ENCODE measurements around the gene BACH2. TPM values are rescaled to one million over a fixed set of nuclear protein-coding genes. Genes with fewer than 3 reads are reported as not detected.

The BACH2 gene
- total RNA-seq, 1 donor from 2014 or later = 7.7 TPM

DNA sequence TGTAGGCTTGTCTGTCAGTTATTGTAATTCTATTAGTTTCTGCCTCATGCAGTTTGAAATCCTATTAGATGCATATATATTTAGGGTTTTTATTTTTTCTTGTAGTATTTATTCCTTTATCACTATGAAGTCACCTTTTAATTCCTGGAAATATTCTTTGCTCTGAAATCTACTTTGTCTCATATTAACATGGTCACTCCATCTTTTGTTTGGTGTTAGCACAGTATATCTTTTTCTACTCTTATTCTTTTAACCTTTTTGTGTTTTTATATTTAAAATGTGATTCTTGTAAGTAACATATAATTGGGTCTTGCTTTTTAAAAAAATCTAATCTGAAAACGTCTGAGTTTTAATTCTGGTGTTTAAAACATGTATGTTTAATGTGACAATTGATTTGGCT is 280.8 kb downstream of the BACH2 start:
- no peak for DNase-seq (ENCODE audit: low spot score in 2 of 2)
- no peak overlapping the region for H3K27ac ChIP-seq
- H3K4me1 ChIP-seq = no peaks in the 10 kb centered on the region
- H3K36me3 ChIP-seq = no peaks in the 10 kb centered on the region
- TF ChIP-seq, protein P1, sequence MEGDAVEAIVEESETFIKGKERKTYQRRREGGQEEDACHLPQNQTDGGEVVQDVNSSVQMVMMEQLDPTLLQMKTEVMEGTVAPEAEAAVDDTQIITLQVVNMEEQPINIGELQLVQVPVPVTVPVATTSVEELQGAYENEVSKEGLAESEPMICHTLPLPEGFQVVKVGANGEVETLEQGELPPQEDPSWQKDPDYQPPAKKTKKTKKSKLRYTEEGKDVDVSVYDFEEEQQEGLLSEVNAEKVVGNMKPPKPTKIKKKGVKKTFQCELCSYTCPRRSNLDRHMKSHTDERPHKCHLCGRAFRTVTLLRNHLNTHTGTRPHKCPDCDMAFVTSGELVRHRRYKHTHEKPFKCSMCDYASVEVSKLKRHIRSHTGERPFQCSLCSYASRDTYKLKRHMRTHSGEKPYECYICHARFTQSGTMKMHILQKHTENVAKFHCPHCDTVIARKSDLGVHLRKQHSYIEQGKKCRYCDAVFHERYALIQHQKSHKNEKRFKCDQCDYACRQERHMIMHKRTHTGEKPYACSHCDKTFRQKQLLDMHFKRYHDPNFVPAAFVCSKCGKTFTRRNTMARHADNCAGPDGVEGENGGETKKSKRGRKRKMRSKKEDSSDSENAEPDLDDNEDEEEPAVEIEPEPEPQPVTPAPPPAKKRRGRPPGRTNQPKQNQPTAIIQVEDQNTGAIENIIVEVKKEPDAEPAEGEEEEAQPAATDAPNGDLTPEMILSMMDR (IDR thresholded peaks at IDR 0.05) = no peak
- intact Hi-C loops (cut with DNase I) = no loop called here
- no peaks in the 10 kb centered on the region for H3K27me3 ChIP-seq
- H3K9me3 ChIP-seq = no peaks in the 10 kb centered on the region
- no peak overlapping the region for H3K4me3 ChIP-seq

DNA sequence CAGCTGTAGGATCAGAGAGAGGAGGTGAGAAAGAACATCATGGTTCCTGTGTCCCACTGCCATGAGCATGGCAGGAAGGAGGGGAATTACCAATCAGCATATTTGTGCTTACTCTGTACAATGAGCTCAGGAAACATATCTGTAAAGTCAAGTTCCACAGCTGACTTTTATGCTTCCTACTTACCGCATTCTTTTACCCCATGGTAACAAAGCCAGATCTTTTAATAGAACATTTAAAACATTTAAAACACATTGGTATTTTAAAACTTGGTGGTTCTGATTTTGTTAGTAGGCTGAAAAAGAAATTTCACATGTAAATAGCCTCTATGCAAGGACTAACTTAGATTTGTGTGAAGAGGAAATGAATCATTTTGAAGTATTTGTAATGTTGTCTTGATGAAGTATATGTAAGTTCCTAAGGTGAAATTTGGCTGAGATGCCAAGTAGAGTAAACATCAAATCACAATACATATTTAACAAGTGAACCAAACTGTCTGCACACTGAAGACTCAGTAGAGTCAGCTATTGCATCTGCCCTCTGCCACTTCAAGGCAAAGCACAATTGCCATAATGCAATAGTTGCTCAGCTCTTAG is 287.6 kb downstream of the BACH2 start:
- peak overlapping the region; percentile 22 to 70 for H3K27ac ChIP-seq
- H3K27me3 ChIP-seq = no peaks in the 10 kb centered on the region
- TF ChIP-seq, protein P1 (IDR thresholded peaks at IDR 0.05) = no peak
- H3K4me3 ChIP-seq = no peak overlapping the region
- no peak for DNase-seq (ENCODE audit: low spot score in 2 of 2)
- intact Hi-C loops (cut with DNase I) = no loop called here
- peaks cover 4 to 9% of the 10 kb centered on the region in 2 donors for H3K4me1 ChIP-seq
- H3K9me3 ChIP-seq = no peaks in the 10 kb centered on the region
- no peaks in the 10 kb centered on the region for H3K36me3 ChIP-seq

DNA sequence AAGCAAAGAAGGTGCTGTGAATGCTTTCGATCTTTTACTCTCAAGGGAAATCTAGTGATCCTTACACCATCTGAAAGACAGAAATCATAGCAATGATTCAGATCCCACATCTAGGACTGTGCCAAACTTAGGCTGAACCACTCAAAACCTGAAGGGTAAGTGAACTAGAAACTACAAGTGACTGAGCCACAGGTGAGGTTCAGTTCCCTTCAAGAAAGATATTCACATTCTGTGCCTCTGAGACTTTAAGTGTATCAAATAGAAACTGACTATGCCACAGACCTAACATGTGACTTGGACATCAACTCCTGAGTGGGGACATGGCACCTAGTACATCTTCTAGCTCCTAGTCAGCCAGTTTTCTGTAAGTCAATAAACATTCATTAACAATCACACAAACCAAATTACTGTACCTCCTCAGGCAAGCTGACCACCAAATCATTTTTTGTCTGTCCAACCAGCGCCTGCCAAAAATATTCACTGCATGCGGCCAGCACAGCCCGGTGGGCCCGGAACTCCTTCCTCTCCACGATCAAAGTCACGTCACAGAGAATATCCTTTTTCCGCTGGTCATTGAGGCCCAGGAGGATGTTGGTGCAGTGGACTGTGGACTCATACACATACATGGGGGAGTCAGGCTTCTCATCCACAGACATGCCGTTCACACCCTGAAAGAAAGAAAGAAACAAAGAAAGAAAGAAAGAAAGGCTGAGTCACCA is 288.3 kb downstream of the BACH2 start:
- H3K27ac ChIP-seq = peak overlapping the region; percentile 22 to 70
- peaks cover 4 to 9% of the 10 kb centered on the region in 2 donors for H3K4me1 ChIP-seq
- H3K4me3 ChIP-seq = no peak overlapping the region
- no peak for DNase-seq (ENCODE audit: low spot score in 2 of 2)
- H3K27me3 ChIP-seq = no peaks in the 10 kb centered on the region
- H3K9me3 ChIP-seq = no peaks in the 10 kb centered on the region
- no peaks in the 10 kb centered on the region for H3K36me3 ChIP-seq
- intact Hi-C loops (cut with DNase I) = no loop called here
- TF ChIP-seq, protein P1 (IDR thresholded peaks at IDR 0.05) = no peak

DNA sequence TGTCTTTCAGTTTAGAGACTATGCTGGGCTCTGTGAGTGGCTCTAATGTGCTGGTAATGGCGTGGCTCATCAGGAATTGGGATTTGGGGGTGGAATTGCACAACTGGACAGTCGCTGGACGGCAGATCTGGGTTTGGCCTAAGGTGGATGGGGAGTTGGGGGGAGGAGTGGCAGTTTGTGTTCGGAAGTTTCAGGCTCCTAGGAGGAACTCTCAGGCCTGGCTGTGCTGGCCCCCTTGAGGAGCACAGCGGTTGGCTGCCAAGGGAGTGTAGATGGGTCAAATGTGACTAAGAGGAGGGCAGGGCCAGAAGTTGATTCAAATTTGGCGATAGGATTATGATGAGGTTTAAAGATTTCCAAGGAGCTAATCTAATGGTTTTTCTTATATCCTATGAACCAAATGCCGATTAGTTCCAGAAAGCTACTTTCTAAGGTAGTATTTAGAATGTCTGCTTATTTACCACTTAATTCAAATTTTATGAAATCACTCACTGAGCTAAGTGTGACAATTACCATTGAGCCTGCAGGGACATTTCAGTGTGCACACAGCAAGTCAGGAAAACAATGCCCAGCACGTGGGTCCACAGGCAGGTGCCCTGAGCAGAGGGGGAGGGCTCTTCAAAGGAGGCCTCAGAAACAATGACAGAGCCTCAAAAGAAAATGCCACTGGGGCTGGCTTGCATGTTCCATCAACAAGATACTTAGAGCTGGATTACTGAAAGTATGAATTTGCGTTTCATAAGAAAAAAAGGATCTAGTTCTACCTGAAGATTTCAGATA is 291.4 kb downstream of the BACH2 start:
- Histone ChIP-seq H3K27ac (no peak overlapping the region), H3K4me1 (peaks cover 4 to 9% of the 10 kb centered on the region in 2 donors), H3K9me3 (no peaks in the 10 kb centered on the region), H3K27me3 (no peaks in the 10 kb centered on the region), H3K4me3 (no peak overlapping the region), H3K36me3 (no peaks in the 10 kb centered on the region)
- no peak for DNase-seq (ENCODE audit: low spot score in 2 of 2)
- intact Hi-C loops (cut with DNase I) = no loop called here
- TF ChIP-seq, protein P1 (IDR thresholded peaks at IDR 0.05) = no peak

DNA sequence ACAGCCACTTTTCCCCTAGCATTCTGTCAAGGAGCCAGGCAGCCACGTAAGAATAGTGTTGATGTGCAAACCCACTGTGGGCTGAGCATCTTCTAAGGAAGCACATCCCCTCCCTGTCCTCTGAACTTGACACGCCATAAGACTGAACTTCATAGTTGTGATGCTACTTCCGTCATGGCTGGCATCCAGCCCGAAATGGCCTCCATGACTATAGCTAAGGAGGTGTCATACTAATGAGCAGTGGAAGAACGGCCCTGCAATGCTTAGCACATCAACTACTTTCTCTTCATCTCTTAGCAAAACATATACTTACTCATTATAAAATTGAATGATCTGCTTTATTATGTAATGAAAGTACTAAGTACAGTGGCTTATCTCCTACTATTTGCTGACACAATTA is 292.1 kb downstream of the BACH2 start:
- Histone ChIP-seq H3K4me3 (no peak overlapping the region), H3K9me3 (no peaks in the 10 kb centered on the region), H3K27me3 (no peaks in the 10 kb centered on the region), H3K36me3 (no peaks in the 10 kb centered on the region), H3K4me1 (peaks cover 4 to 10% of the 10 kb centered on the region in 2 donors), H3K27ac (no peak overlapping the region)
- intact Hi-C loops (cut with DNase I) = loop anchor here (5.0 kb wide), 2 partner anchors 213 to 363 kb away; no protein-coding TSS in a partner anchor
- no peak for DNase-seq (ENCODE audit: low spot score in 2 of 2)
- TF ChIP-seq, protein P1 (IDR thresholded peaks at IDR 0.05) = no peak

Data from ascending aorta (tissue), 2 donors.